HepG2 (cell line): ENCODE results near the gene VEZT. TPM values are rescaled to one million over a fixed set of nuclear protein-coding genes. Genes with fewer than 3 reads are reported as not detected.

ENCODE experiments used
- DMAP1 ChIP-seq: IDR thresholded peaks from 2 replicates; pipeline ENCODE4 v1.6.1; 2016
- DRAP1 ChIP-seq: IDR thresholded peaks from 2 replicates; pipeline ENCODE4 v1.6.1; 2016; ENCODE audit warnings: missing genetic modification reagents, missing compliant biosample characterization
- FOXA3 ChIP-seq: IDR thresholded peaks from 2 replicates; pipeline ENCODE4 v1.6.1; 2016; ENCODE audit warnings: missing genetic modification reagents, missing compliant biosample characterization
- GPN1 ChIP-seq: sonication (generic); formaldehyde crosslinking; IDR thresholded peaks from 2 replicates; pipeline ENCODE4 v1.5.1; 2020; ENCODE audit warnings: missing genetic modification reagents, borderline replicate concordance
- HNF1A ChIP-seq, 2 experiments: sonication (generic) in 1 of 2; formaldehyde crosslinking in 1 of 2; IDR thresholded peaks; 2 replicates each; pipeline versions ENCODE4 v1.4.0 to v1.6.1; 2016 to 2020; ENCODE audit warnings: borderline replicate concordance in 1 of 2, low read depth in 1 of 2, mild to moderate bottlenecking in 1 of 2, missing genetic modification reagents in 1 of 2
- NCOA2 ChIP-seq: sonication (generic); formaldehyde crosslinking; IDR thresholded peaks from 2 replicates; pipeline ENCODE4 v1.8.0; 2022; ENCODE audit warnings: inconsistent platforms
- RFXANK ChIP-seq: IDR thresholded peaks from 2 replicates; pipeline ENCODE4 v1.6.1; 2016
- SALL2 ChIP-seq: sonication (generic); formaldehyde crosslinking; IDR thresholded peaks from 2 replicates; pipeline ENCODE4 v1.8.1; 2023; ENCODE audit warnings: mild to moderate bottlenecking, missing genetic modification reagents, inconsistent platforms
- SKIL ChIP-seq: sonication (generic); formaldehyde crosslinking; IDR thresholded peaks from 2 replicates; pipeline ENCODE4 v1.8.0; 2022; ENCODE audit warnings: missing genetic modification reagents, mild to moderate bottlenecking, moderate library complexity, borderline replicate concordance
- TBX3 ChIP-seq: fragments of 450-650 bp; IDR thresholded peaks from 2 replicates; pipeline ENCODE4 v1.6.1; 2017; ENCODE audit warnings: antibody characterized with exemption, mild to moderate bottlenecking, inconsistent platforms, borderline replicate concordance
- TFAP4 ChIP-seq: sonication (generic); IDR thresholded peaks from 2 replicates; pipeline ENCODE4 v1.6.1; 2016; ENCODE audit warnings: low read depth, borderline replicate concordance
- THRA ChIP-seq: sonication (generic); formaldehyde crosslinking; IDR thresholded peaks from 2 replicates; pipeline ENCODE4 v1.4.0; 2020; ENCODE audit warnings: missing genetic modification reagents, borderline replicate concordance
- TIGD3 ChIP-seq: sonication (generic); formaldehyde crosslinking; IDR thresholded peaks from 2 replicates; pipeline ENCODE4 v1.5.1; 2020; ENCODE audit warnings: mild to moderate bottlenecking, missing genetic modification reagents, borderline replicate concordance
- ZNF382 ChIP-seq: sonication (generic); formaldehyde crosslinking; IDR thresholded peaks from 2 replicates; pipeline ENCODE4 v1.5.0; 2020; ENCODE audit warnings: missing genetic modification reagents, mild to moderate bottlenecking, borderline replicate concordance
- ZNF567 ChIP-seq: sonication (generic); formaldehyde crosslinking; IDR thresholded peaks from 2 replicates; pipeline ENCODE4 v1.8.1; 2023; ENCODE audit warnings: mild to moderate bottlenecking, missing genetic modification reagents, borderline replicate concordance
- ZNF607 ChIP-seq: sonication (generic); formaldehyde crosslinking; IDR thresholded peaks from 2 replicates; pipeline ENCODE4 v1.5.1; 2020; ENCODE audit warnings: missing genetic modification reagents, mild to moderate bottlenecking, borderline replicate concordance
- ZNF766 ChIP-seq: sonication (generic); formaldehyde crosslinking; IDR thresholded peaks from 2 replicates; pipeline ENCODE4 v1.5.0; 2020; ENCODE audit warnings: missing genetic modification reagents, borderline replicate concordance
- polyA plus RNA-seq, 8 experiments: library from polyadenylated mRNA; depleted of rRNA in 3 of 8; stranded (reverse) in 7 of 8; unstranded in 1 of 8; fragments of >200 nt; fragmentation: Illumina TruSeq in 4 of 8; extraction: Trizol in 4 of 8; gene quantifications; 2 replicates each; pipeline versions ENCODE4 v1.2.1 to v1.2.3, GENCODE V29; 2011 to 2016; ENCODE audit warnings: low read depth in 4 of 8, missing spikeins in 1 of 8, mixed read lengths in 1 of 8; ENCODE audit not compliant: insufficient read depth in 1 of 8
- total RNA-seq, 5 experiments: library from RNA; depleted of rRNA; stranded (reverse); fragments of >200 nt; fragmentation: Illumina TruSeq; extraction: Trizol; gene quantifications; 2 replicates each; pipeline ENCODE4 v1.2.3, GENCODE V29; 2016; ENCODE audit warnings: low read depth in 1 of 5

VEZT gene
- total and polyA plus RNA-seq, 2 of the 13 experiments (the other 11 are each of a cell fraction or from before 2014, with no cell fraction given) = 35.5 to 51.6 TPM

- TF ChIP-seq DRAP1 (CRISPR knock-in tag) (peak; percentile 22; the same call in 1 of the 2 replicates), ZNF382 (no peak), FOXA3 (CRISPR knock-in tag) (peak; percentile 96), DMAP1 (CRISPR knock-in tag) (0 out of 2 replicates have a peak, but pooled peaks have one; percentile 18), SKIL (peak; percentile 84; the same call in 1 of the 2 replicates), ZNF766 (CRISPR knock-in tag) (no peak), GPN1 (CRISPR knock-in tag) (no peak), THRA (CRISPR knock-in tag) (peak; percentile 42; the same call in 1 of the 2 replicates), RFXANK (CRISPR knock-in tag) (0 out of 2 replicates have a peak, but pooled peaks have one; percentile 45), TFAP4 (no peak), NCOA2 (CRISPR knock-in tag) (peak; percentile 94), SALL2 (CRISPR knock-in tag) (no peak), ZNF567 (CRISPR knock-in tag) (no peak), TIGD3 (no peak), HNF1A (IDR thresholded peaks at IDR 0.05; ENCODE audit: low read depth) (peak; percentile 70), HNF1A (CRISPR knock-in tag; IDR thresholded peaks at IDR 0.05; ENCODE audit: borderline replicate concordance) (peak; percentile 84; the same call in 1 of the 2 replicates), ZNF607 (CRISPR knock-in tag) (no peak), TBX3 (peak; percentile 97)
These were observed 100.5 kb downstream of the VEZT start (continued) for GRCh38 chr12:95318071-95318545.
